Testis (tissue), 2 donors: Measurements from ENCODE around the gene ACP6.

Experiments
- POLR2A ChIP-seq: fragments of 450-650 bp; IDR thresholded peaks from one replicate; pipeline ENCODE4 v1.6.1; 2017; ENCODE audit warnings: antibody characterized with exemption, mild to moderate bottlenecking, moderate library complexity
- TF ChIP-seq, protein P1 (sequence below), 3 experiments: fragments of 450-650 bp in 2 of 3; fragments of 200-600 bp in 1 of 3; sonication (generic) in 1 of 3; IDR thresholded peaks; one replicate each; pipeline ENCODE4 v1.5.1; 2016 to 2019; ENCODE audit warnings: antibody characterized with exemption in 3 of 3, mild to moderate bottlenecking in 2 of 3, moderate library complexity in 1 of 3

DNA sequence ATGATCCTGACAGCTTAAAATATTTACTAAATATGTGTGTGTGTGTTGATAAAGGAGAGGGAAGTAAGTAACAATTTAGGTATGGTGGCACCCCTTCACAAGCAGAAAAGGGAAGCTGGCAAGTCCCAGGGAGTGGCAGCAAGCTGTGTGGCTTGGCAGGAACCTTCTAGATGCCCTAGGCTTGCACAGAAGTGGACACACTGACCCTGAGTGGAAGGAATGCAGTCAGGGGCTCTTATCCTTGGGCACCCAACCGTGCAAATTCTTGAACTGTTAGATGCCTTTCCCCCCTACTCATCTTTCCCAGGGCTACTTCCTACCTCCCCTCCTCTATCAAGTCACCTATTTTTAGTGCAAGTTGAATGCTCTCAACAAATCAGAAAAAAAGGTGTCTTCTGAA, 18.9 kb downstream of the ACP6 start:
- no peak for TF ChIP-seq POLR2A
- TF ChIP-seq, protein P1, sequence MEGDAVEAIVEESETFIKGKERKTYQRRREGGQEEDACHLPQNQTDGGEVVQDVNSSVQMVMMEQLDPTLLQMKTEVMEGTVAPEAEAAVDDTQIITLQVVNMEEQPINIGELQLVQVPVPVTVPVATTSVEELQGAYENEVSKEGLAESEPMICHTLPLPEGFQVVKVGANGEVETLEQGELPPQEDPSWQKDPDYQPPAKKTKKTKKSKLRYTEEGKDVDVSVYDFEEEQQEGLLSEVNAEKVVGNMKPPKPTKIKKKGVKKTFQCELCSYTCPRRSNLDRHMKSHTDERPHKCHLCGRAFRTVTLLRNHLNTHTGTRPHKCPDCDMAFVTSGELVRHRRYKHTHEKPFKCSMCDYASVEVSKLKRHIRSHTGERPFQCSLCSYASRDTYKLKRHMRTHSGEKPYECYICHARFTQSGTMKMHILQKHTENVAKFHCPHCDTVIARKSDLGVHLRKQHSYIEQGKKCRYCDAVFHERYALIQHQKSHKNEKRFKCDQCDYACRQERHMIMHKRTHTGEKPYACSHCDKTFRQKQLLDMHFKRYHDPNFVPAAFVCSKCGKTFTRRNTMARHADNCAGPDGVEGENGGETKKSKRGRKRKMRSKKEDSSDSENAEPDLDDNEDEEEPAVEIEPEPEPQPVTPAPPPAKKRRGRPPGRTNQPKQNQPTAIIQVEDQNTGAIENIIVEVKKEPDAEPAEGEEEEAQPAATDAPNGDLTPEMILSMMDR (IDR thresholded peaks at IDR 0.05), result no peak
